ENCODE results near the gene MED19. TPM values are rescaled to one million over a fixed set of nuclear protein-coding genes. Genes with fewer than 3 reads are reported as not detected.

The MED19 gene
- total RNA-seq, 1 experiment from 2014 or later, result 17.6 TPM

DNA sequence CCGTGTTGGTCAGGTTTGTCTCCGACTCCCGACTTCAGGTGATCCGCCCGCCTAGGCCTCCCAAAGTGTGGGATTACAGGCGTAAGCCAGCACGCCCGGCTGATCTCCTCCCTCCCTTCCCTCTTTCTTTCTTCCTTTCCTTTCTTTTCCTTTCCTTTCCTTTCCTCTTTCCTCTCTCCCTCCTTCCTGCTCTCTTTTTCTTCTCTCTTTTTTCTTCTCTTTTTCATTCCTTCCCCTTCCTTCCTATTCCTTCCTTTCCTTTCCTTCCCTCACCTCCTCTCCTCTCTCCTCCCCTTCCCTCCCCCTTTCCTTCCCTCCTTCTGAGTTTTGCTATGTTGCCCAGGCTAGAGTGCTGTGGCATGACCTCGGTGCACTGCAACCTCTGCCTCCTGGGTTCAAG lies 48.0 kb downstream of the MED19 start:
- Mint-ChIP-seq H3K4me1 (peaks cover 6% of the 10 kb centered on the region in 2 experiments), H3K27ac (no peak overlapping the region), H3K4me3 (no peak overlapping the region; a peak in 1 of 5 replicates), H3K9me3 (peaks cover 0 to 3% of the 10 kb centered on the region in 2 experiments; a peak in 3 of 5 replicates), H3K27me3 (ENCODE audit: low read depth) (no peaks in the 10 kb centered on the region), H3K36me3 (ENCODE audit: insufficient read depth in 1 of 3, low read depth in 3 of 3) (peaks cover 20 to 32% (median 31%) of the 10 kb centered on the region in 3 experiments)
- H2BK20ac ChIP-seq (ENCODE audit: low read depth, low read length, poor library complexity, severe bottlenecking), result no peak overlapping the region
- TF ChIP-seq, protein P1, sequence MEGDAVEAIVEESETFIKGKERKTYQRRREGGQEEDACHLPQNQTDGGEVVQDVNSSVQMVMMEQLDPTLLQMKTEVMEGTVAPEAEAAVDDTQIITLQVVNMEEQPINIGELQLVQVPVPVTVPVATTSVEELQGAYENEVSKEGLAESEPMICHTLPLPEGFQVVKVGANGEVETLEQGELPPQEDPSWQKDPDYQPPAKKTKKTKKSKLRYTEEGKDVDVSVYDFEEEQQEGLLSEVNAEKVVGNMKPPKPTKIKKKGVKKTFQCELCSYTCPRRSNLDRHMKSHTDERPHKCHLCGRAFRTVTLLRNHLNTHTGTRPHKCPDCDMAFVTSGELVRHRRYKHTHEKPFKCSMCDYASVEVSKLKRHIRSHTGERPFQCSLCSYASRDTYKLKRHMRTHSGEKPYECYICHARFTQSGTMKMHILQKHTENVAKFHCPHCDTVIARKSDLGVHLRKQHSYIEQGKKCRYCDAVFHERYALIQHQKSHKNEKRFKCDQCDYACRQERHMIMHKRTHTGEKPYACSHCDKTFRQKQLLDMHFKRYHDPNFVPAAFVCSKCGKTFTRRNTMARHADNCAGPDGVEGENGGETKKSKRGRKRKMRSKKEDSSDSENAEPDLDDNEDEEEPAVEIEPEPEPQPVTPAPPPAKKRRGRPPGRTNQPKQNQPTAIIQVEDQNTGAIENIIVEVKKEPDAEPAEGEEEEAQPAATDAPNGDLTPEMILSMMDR (conservative IDR thresholded peaks at IDR 0.05), result no peak
- no peak overlapping the region for H4K91ac ChIP-seq (ENCODE audit: insufficient read length, low read depth, low read length)
- H2AFZ ChIP-seq (ENCODE audit: low read length), result no peak overlapping the region
- no peaks in the 10 kb centered on the region for H3K4me1 ChIP-seq (ENCODE audit: insufficient read depth, low read length)
- H2BK5ac ChIP-seq (ENCODE audit: insufficient read length, low read length), result no peak overlapping the region
- H4K8ac ChIP-seq (replicated peaks; ENCODE audit: insufficient read length, low read depth, low read length), result no peak overlapping the region
- H3K27ac ChIP-seq (ENCODE audit: insufficient read length, low read depth, low read length), result no peak overlapping the region
- no peak overlapping the region for H3K4ac ChIP-seq (ENCODE audit: low read depth, low read length)
- H3K79me1 ChIP-seq (ENCODE audit: insufficient read depth, low read depth, low read length, poor library complexity, severe bottlenecking), result no peaks in the 10 kb centered on the region
- peaks cover 2% of the 10 kb centered on the region; the same call in 1 of the 2 replicates for H3K79me2 ChIP-seq (ENCODE audit: insufficient read depth, low read length)
- H2BK15ac ChIP-seq (ENCODE audit: low read depth, low read length), result no peak overlapping the region
- no peak overlapping the region for H2BK120ac ChIP-seq (ENCODE audit: low read depth, low read length, poor library complexity, severe bottlenecking)
- WGBS (ENCODE audit: extremely low coverage, insufficient read length, low lambda C conversion rate), result no CpG with 5 or more reads among the region's 9 CpGs
- no peak overlapping the region for H3T11ph ChIP-seq (ENCODE audit: low read length)
- no peaks in the 10 kb centered on the region for H3K27me3 ChIP-seq (ENCODE audit: insufficient read depth, low read length)
- DNase-seq, result no peak
- no peak overlapping the region for H2BK12ac ChIP-seq (ENCODE audit: insufficient read length, low read depth, low read length)
- H3K56ac ChIP-seq (ENCODE audit: insufficient read length, low read depth, low read length), result no peak overlapping the region
- H2AK5ac ChIP-seq (ENCODE audit: insufficient read length, low read length), result no peak overlapping the region
- H3K9me3 ChIP-seq (ENCODE audit: control insufficient read depth, low read depth, low read length), result no peaks in the 10 kb centered on the region
- H3K18ac ChIP-seq (ENCODE audit: insufficient read length, low read depth, low read length), result no peak overlapping the region
- H3K9ac ChIP-seq (ENCODE audit: extremely low read depth, insufficient read length, low read length), result no peak overlapping the region
- no peak overlapping the region for H3K23ac ChIP-seq (ENCODE audit: insufficient read length, low read depth, low read length)
- H3K14ac ChIP-seq (ENCODE audit: insufficient read depth, low read length), result no peak overlapping the region
- no peak overlapping the region for H4K5ac ChIP-seq (ENCODE audit: insufficient read length, low read depth, low read length)
- peaks cover 6% of the 10 kb centered on the region for H3K23me2 ChIP-seq (ENCODE audit: insufficient read length, low read depth, low read length, poor library complexity, severe bottlenecking)
- no peaks in the 10 kb centered on the region for H4K20me1 ChIP-seq (ENCODE audit: control insufficient read depth, insufficient read depth, insufficient read length)
- H3K4me2 ChIP-seq (ENCODE audit: insufficient read depth, insufficient read length, low read length), result no peak overlapping the region
